SK-N-SH (cell line): ENCODE results near the gene NOTCH3. TPM values are rescaled to one million over a fixed set of nuclear protein-coding genes. Genes with fewer than 3 reads are reported as not detected.

Experiments used
- CTCF ChIA-PET: fragments of 300-600, 350-600 bp; formaldehyde crosslinking; extraction: SDS; loops from one replicate; lab custom pipeline; 2021; lab: Yijun Ruan, JAX
- POLR2A ChIA-PET: fragments of 350-600 bp; sonication (Branson Sonifier 250); formaldehyde crosslinking; extraction: SDS; loops from one replicate; lab custom pipeline; 2020; ENCODE audit warnings: antibody characterized with exemption, inconsistent platforms; lab: Yijun Ruan, JAX
- DNase-seq: peaks from one replicate; pipeline ENCODE4 v3.0.0; 2012
- H2AFZ ChIP-seq: fragments of 200-600 bp; sonication (generic); 2 replicates; pipeline ENCODE4 v1.8.1; 2016; ENCODE audit warnings: antibody characterized with exemption, mild to moderate bottlenecking, low read depth
- H3F3A ChIP-seq: fragments of 200-600 bp; sonication (generic); replicated peaks from 2 replicates; pipeline ENCODE3; 2016; ENCODE audit warnings: antibody characterized with exemption, mild to moderate bottlenecking; ENCODE audit not compliant: insufficient read depth
- H3K27ac ChIP-seq, 2 experiments: fragments of 200-500 bp in 1 of 2; fragments of 200-600 bp in 1 of 2; sonication (Bioruptor generic) in 1 of 2; sonication (generic), shearing (Covaris generic) in 1 of 2; 2 replicates each; pipeline versions ENCODE4 v1.5.1 to v1.6.1; 2014 to 2016; ENCODE audit warnings: low read depth in 2 of 2, inconsistent platforms in 1 of 2, low read length in 1 of 2, mild to moderate bottlenecking in 1 of 2, mixed read lengths in 1 of 2
- H3K27me3 ChIP-seq: fragments of 200-600 bp; sonication (generic), shearing (Covaris generic); 2 replicates; pipeline ENCODE4 v1.6.1; 2016; ENCODE audit warnings: mixed run types; ENCODE audit not compliant: insufficient read depth
- H3K36me3 ChIP-seq, 2 experiments: fragments of 200-500 bp in 1 of 2; fragments of 200-600 bp in 1 of 2; sonication (Bioruptor generic) in 1 of 2; sonication (generic) in 1 of 2; replicated peaks in 1 of 2; 2 replicates each; pipeline versions ENCODE3 to v1.5.1; 2014 to 2016; ENCODE audit warnings: low read length in 1 of 2, mild to moderate bottlenecking in 1 of 2; ENCODE audit not compliant: insufficient read depth in 2 of 2, control insufficient read depth in 1 of 2
- H3K4me1 ChIP-seq, 2 experiments: fragments of 200-500 bp in 1 of 2; fragments of 200-600 bp in 1 of 2; sonication (Bioruptor generic) in 1 of 2; sonication (generic), shearing (Covaris generic) in 1 of 2; 2 replicates each; pipeline versions ENCODE4 v1.5.1 to v1.6.1; 2014 to 2016; ENCODE audit warnings: low read depth in 1 of 2, low read length in 1 of 2, mixed run types in 1 of 2; ENCODE audit not compliant: insufficient read depth in 2 of 2, control insufficient read depth in 1 of 2
- H3K4me2 ChIP-seq: fragments of 200-600 bp; sonication (generic), shearing (Covaris generic); 2 replicates; pipeline ENCODE4 v1.6.1; 2017; ENCODE audit warnings: mixed run types
- H3K4me3 ChIP-seq, 2 experiments: fragments of 200-500 bp in 1 of 2; fragments of 200-600 bp in 1 of 2; sonication (Bioruptor generic) in 1 of 2; sonication (generic), shearing (Covaris generic) in 1 of 2; 2 replicates each; pipeline versions ENCODE4 v1.5.1 to v1.8.1; 2014 to 2016; ENCODE audit warnings: low read depth in 2 of 2, inconsistent platforms in 1 of 2, low read length in 1 of 2, mild to moderate bottlenecking in 1 of 2, mixed read lengths in 1 of 2, moderate library complexity in 1 of 2
- H3K79me2 ChIP-seq: fragments of 200-600 bp; sonication (generic); 2 replicates; pipeline ENCODE4 v1.8.1; 2017; ENCODE audit warnings: mild to moderate bottlenecking; ENCODE audit not compliant: insufficient read depth
- H3K9ac ChIP-seq: fragments of 200-600 bp; sonication (generic); 2 replicates; pipeline ENCODE4 v1.6.1; 2017; ENCODE audit warnings: mixed run types
- H3K9me2 ChIP-seq: fragments of 200-600 bp; sonication (generic); 2 replicates; pipeline ENCODE4 v1.6.1; 2017; ENCODE audit warnings: mixed run types
- H3K9me3 ChIP-seq: fragments of 200-600 bp; sonication (generic); 2 replicates; pipeline ENCODE4 v1.6.1; 2017; ENCODE audit warnings: mixed run types, mild to moderate bottlenecking, moderate library complexity
- H4K20me1 ChIP-seq: fragments of 200-600 bp; sonication (generic); 2 replicates; pipeline ENCODE4 v1.6.1; 2017; ENCODE audit warnings: mild to moderate bottlenecking, mixed run types; ENCODE audit not compliant: insufficient read depth
- CTCF ChIP-seq: fragments of 200-600 bp; sonication (generic); IDR thresholded peaks from 2 replicates; pipeline ENCODE4 v1.6.1; 2017; ENCODE audit warnings: antibody characterized with exemption, mild to moderate bottlenecking, moderate library complexity
- FOXM1 ChIP-seq: IDR thresholded peaks from 2 replicates; pipeline ENCODE4 v1.4.0; 2012; ENCODE audit warnings: low read depth, mild to moderate bottlenecking
- GATA2 ChIP-seq: sonication (generic); formaldehyde crosslinking; IDR thresholded peaks from 2 replicates; pipeline ENCODE4 v1.5.0; 2020; ENCODE audit warnings: mild to moderate bottlenecking, missing genetic modification reagents
- MEF2A ChIP-seq: IDR thresholded peaks from 2 replicates; pipeline ENCODE4 v1.4.0; 2012; ENCODE audit warnings: low read depth, borderline replicate concordance
- MXI1 ChIP-seq: IDR thresholded peaks from 2 replicates; pipeline ENCODE4 v1.6.1; 2012; ENCODE audit warnings: mild to moderate bottlenecking, low read depth, low read length, improper control_type of control experiment
- NFIC ChIP-seq: IDR thresholded peaks from 2 replicates; pipeline ENCODE4 v1.4.0; 2012; ENCODE audit warnings: borderline replicate concordance
- NRF1 ChIP-seq: IDR thresholded peaks from 2 replicates; pipeline ENCODE4 v1.6.1; 2012; ENCODE audit warnings: low read depth, mild to moderate bottlenecking, low read length
- RFX5 ChIP-seq: IDR thresholded peaks from 2 replicates; pipeline ENCODE4 v1.6.1; 2012; ENCODE audit warnings: mild to moderate bottlenecking, improper control_type of control experiment, low read length
- TEAD4 ChIP-seq: IDR thresholded peaks from 2 replicates; pipeline ENCODE4 v1.4.0; 2012; ENCODE audit warnings: mild to moderate bottlenecking, borderline replicate concordance; ENCODE audit not compliant: insufficient read depth
- USF1 ChIP-seq: IDR thresholded peaks from 2 replicates; pipeline ENCODE4 v1.4.0; 2012; ENCODE audit warnings: low read depth, borderline replicate concordance
- USF2 ChIP-seq: fragments of 150-350 bp; IDR thresholded peaks from 2 replicates; pipeline ENCODE4 v1.6.1; 2017; ENCODE audit warnings: antibody characterized with exemption, low read length, low read depth, borderline replicate concordance
- YY1 ChIP-seq: IDR thresholded peaks from 2 replicates; pipeline ENCODE4 v1.4.0; 2012; ENCODE audit warnings: low read depth, mild to moderate bottlenecking
- ZBTB33 ChIP-seq: IDR thresholded peaks from 2 replicates; pipeline ENCODE4 v1.4.0; 2012; ENCODE audit warnings: low read depth, borderline replicate concordance
- WGBS: methylation state at CpG from one replicate; pipeline ENCODE4 v1.1.6; 2017; ENCODE audit warnings: low lambda C conversion rate; 5-methylcytosine and 5-hydroxymethylcytosine counted together
- polyA plus RNA-seq, 3 experiments: library from polyadenylated mRNA; depleted of rRNA; stranded (reverse); fragments of >200 nt; gene quantifications; 2 replicates each; pipeline ENCODE4 v1.2.3, GENCODE V29; 2012

The NOTCH3 gene
- polyA plus RNA-seq, 1 of the 3 experiments (the other 2 are of a cell fraction) = 7.0 TPM

GRCh38 chr19:15216363-15216762, 15.6 kb upstream of the NOTCH3 start:
- H3K4me1 ChIP-seq = no peaks in the 10 kb centered on the region
- CTCF ChIA-PET = interaction anchor here (0.6 kb wide), 1 partner anchor 14 kb away, joined by 3 read pairs; no protein-coding TSS in a partner anchor

GRCh38 chr19:15213715-15214381, 13.1 kb upstream of the NOTCH3 start:
- POLR2A ChIA-PET = no interaction called here
- 87% methylated on average over 6 of the region's 15 CpGs for WGBS
- CTCF ChIA-PET = interaction anchor here (0.8 to 1.4 kb wide), 3 partner anchors 14 to 37 kb away, joined by 3 read pairs; no protein-coding TSS in a partner anchor

More at GRCh38 chr19:15216363-15216762, 15.6 kb upstream of the NOTCH3 start:
- Histone ChIP-seq H3K9me3 (no peaks in the 10 kb centered on the region), H3K4me3 (no peak overlapping the region), H3K27ac (no peak overlapping the region), H3K79me2 (no peaks in the 10 kb centered on the region), H3K4me2 (no peak overlapping the region), H3K36me3 (no peaks in the 10 kb centered on the region), H3K9me2 (no peaks in the 10 kb centered on the region)
- WGBS = 74% methylated on average over 7 of the region's 7 CpGs
- no peak for DNase-seq
- POLR2A ChIA-PET = no interaction called here
- TF ChIP-seq RFX5 = no peak
- TF ChIP-seq ZBTB33 = no peak
- TF ChIP-seq CTCF = no peak
- TF ChIP-seq, all 33 proteins: peak for 0
- Histone ChIP-seq H3K9ac (no peak overlapping the region), H3K27me3 (no peaks in the 10 kb centered on the region), H4K20me1 (no peaks in the 10 kb centered on the region), H2AFZ (no peak overlapping the region), H3F3A (no peaks in the 10 kb centered on the region)

More at GRCh38 chr19:15213715-15214381, 13.1 kb upstream of the NOTCH3 start:
- no peaks in the 10 kb centered on the region for H3F3A ChIP-seq
- H3K27ac ChIP-seq = no peak overlapping the region
- H3K36me3 ChIP-seq = no peaks in the 10 kb centered on the region
- no peaks in the 10 kb centered on the region for H3K27me3 ChIP-seq
- no peaks in the 10 kb centered on the region for H3K9me3 ChIP-seq
- no peaks in the 10 kb centered on the region for H3K9me2 ChIP-seq
- H3K4me1 ChIP-seq = no peaks in the 10 kb centered on the region
- no peak for TF ChIP-seq NFIC
- TF ChIP-seq MEF2A = no peak
- TF ChIP-seq YY1 = no peak
- TF ChIP-seq USF1 = no peak
- no peak for TF ChIP-seq TEAD4
- TF ChIP-seq RFX5 = no peak
- TF ChIP-seq FOXM1 = no peak
- no peak for TF ChIP-seq MXI1
- no peak for TF ChIP-seq GATA2 (CRISPR knock-in tag)
- TF ChIP-seq NRF1 = no peak
- no peak for TF ChIP-seq USF2
- H3K79me2 ChIP-seq = no peaks in the 10 kb centered on the region
- H3K9ac ChIP-seq = no peak overlapping the region
- no peak for DNase-seq
- no peaks in the 10 kb centered on the region for H4K20me1 ChIP-seq
- no peak overlapping the region for H3K4me2 ChIP-seq
- H2AFZ ChIP-seq = no peak overlapping the region
- no peak overlapping the region for H3K4me3 ChIP-seq
